Measurements from ENCODE around the gene NPFFR1. TPM values are rescaled to one million over a fixed set of nuclear protein-coding genes. Genes with fewer than 3 reads are reported as not detected.
A peak's percentile ranks its signal among the peaks of the same experiment; 100 is the strongest.

Gene NPFFR1
- total RNA-seq, 2 donors from 2014 or later, result 0.02 TPM; not detected in 1

DNA sequence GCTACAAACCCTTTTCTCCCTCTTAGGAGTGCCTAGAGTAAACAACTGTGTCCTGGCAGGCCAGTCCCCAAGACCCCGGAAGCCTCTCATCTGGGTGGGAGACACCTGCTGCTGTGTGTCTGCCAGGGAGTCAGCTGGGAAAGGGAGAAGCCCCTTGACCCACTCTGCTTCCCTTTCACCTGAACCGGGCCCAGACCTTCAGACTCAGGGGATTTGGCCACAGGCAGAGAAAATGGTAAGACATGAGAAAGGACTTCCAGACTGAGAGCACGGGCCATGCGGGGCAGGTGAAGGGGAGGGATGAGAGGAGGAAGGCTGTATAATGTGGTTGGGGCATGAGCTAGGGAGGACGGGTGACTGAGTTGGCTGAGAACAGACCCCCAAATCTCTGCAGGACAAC is 36.0 kb upstream of the NPFFR1 start:
- DNase-seq, result no peak
- Mint-ChIP-seq H3K4me1 (peaks cover 2% of the 10 kb centered on the region), H3K27ac (no peak overlapping the region), H3K36me3 (ENCODE audit: low read depth) (peaks cover 1% of the 10 kb centered on the region), H3K9me3 (no peaks in the 10 kb centered on the region), H3K27me3 (ENCODE audit: insufficient read depth) (no peaks in the 10 kb centered on the region), H3K4me3 (no peak overlapping the region)
- TF ChIP-seq, protein P1, sequence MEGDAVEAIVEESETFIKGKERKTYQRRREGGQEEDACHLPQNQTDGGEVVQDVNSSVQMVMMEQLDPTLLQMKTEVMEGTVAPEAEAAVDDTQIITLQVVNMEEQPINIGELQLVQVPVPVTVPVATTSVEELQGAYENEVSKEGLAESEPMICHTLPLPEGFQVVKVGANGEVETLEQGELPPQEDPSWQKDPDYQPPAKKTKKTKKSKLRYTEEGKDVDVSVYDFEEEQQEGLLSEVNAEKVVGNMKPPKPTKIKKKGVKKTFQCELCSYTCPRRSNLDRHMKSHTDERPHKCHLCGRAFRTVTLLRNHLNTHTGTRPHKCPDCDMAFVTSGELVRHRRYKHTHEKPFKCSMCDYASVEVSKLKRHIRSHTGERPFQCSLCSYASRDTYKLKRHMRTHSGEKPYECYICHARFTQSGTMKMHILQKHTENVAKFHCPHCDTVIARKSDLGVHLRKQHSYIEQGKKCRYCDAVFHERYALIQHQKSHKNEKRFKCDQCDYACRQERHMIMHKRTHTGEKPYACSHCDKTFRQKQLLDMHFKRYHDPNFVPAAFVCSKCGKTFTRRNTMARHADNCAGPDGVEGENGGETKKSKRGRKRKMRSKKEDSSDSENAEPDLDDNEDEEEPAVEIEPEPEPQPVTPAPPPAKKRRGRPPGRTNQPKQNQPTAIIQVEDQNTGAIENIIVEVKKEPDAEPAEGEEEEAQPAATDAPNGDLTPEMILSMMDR (conservative IDR thresholded peaks at IDR 0.05), result no peak
- H3K9me3 ChIP-seq (ENCODE audit: control insufficient read depth, low read length), result no peaks in the 10 kb centered on the region
- no peak overlapping the region for H3K4me3 ChIP-seq (ENCODE audit: low read length)
- no peaks in the 10 kb centered on the region for H3K36me3 ChIP-seq (ENCODE audit: control insufficient read depth, insufficient read depth, low read length)
- WGBS, 2 experiments (ENCODE audit: insufficient coverage in 1 of 2, insufficient read length in 1 of 2), result 94 to 100% methylated on average over 4 to 5 of the region's 5 CpGs
- no peak overlapping the region for H3K27ac ChIP-seq (ENCODE audit: low read depth, low read length)
- no peak overlapping the region for H3K9ac ChIP-seq (ENCODE audit: extremely low read depth, low read length, poor library complexity, severe bottlenecking)
- no peaks in the 10 kb centered on the region for H3K27me3 ChIP-seq (ENCODE audit: control insufficient read depth, insufficient read depth, low read length, poor library complexity, severe bottlenecking)
- H3K4me1 ChIP-seq (ENCODE audit: control insufficient read depth, insufficient read depth, low read length), result peaks cover 5% of the 10 kb centered on the region

DNA sequence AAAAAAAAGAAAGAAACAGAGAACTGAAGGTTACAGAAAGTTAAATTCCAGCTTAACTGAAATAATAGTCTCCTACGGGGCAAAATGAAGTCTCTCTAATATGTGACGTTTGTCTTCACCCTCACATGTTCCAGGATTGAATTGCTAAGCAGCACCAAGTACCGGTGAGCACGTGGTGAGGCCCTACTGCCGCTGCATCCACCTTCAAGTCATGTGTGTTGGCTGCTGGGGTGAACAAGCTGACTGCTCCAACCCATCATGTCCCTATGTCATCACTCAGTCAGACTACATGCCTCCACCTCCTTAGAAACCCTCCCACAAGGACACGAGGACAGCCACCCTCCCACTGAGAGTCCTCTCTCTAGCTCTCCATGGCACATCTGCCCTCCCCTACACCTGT is 35.4 kb upstream of the NPFFR1 start:
- Histone ChIP-seq H3K9me3 (ENCODE audit: control insufficient read depth, low read length) (no peaks in the 10 kb centered on the region), H3K27me3 (ENCODE audit: control insufficient read depth, insufficient read depth, low read length, poor library complexity, severe bottlenecking) (no peaks in the 10 kb centered on the region), H3K27ac (ENCODE audit: low read depth, low read length) (no peak overlapping the region), H3K4me1 (ENCODE audit: control insufficient read depth, insufficient read depth, low read length) (peaks cover 3% of the 10 kb centered on the region), H3K36me3 (ENCODE audit: control insufficient read depth, insufficient read depth, low read length) (no peaks in the 10 kb centered on the region), H3K4me3 (ENCODE audit: low read length) (no peak overlapping the region), H3K9ac (ENCODE audit: extremely low read depth, low read length, poor library complexity, severe bottlenecking) (no peak overlapping the region)
- H3K27ac Mint-ChIP-seq, result no peak overlapping the region
- H3K36me3 Mint-ChIP-seq (ENCODE audit: low read depth), result peaks cover 1% of the 10 kb centered on the region
- DNase-seq, result peak; percentile 32
- H3K9me3 Mint-ChIP-seq, result no peaks in the 10 kb centered on the region
- TF ChIP-seq, protein P1 (conservative IDR thresholded peaks at IDR 0.05), result no peak
- H3K27me3 Mint-ChIP-seq (ENCODE audit: insufficient read depth), result no peaks in the 10 kb centered on the region
- H3K4me3 Mint-ChIP-seq, result no peak overlapping the region
- 87 to 90% methylated on average over 5 to 6 of the region's 6 CpGs for WGBS, 2 experiments (ENCODE audit: insufficient coverage in 1 of 2, insufficient read length in 1 of 2)
- H3K4me1 Mint-ChIP-seq, result peaks cover 2% of the 10 kb centered on the region

DNA sequence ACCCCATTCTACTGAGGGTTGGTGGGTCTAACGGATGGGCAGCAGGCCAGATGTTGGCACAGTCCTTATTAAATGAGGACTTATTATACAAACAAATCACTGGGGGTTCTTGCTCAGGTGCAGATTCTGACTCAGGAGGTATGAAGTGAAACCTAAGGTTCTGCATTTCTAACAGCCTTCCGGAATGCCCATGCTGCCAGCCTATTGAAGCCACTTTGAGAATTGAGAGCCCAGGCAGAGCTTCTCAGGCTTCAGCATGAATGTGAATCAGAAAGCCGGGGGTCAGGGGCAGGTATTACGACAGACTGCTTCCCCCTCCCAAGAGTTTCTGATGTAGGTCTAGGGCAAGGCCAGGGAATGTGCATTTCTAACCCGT is 34.1 kb upstream of the NPFFR1 start:
- 90% methylated on average over 3 to 5 of the region's 5 CpGs for WGBS, 2 experiments (ENCODE audit: insufficient coverage in 1 of 2, insufficient read length in 1 of 2)
- Mint-ChIP-seq H3K27me3 (ENCODE audit: insufficient read depth) (no peaks in the 10 kb centered on the region), H3K4me1 (peaks cover 2% of the 10 kb centered on the region), H3K27ac (no peak overlapping the region), H3K36me3 (ENCODE audit: low read depth) (peaks cover 1% of the 10 kb centered on the region), H3K4me3 (no peak overlapping the region), H3K9me3 (no peaks in the 10 kb centered on the region)
- no peak for DNase-seq
- Histone ChIP-seq H3K4me3 (ENCODE audit: low read length) (no peak overlapping the region), H3K9me3 (ENCODE audit: control insufficient read depth, low read length) (no peaks in the 10 kb centered on the region), H3K36me3 (ENCODE audit: control insufficient read depth, insufficient read depth, low read length) (no peaks in the 10 kb centered on the region), H3K4me1 (ENCODE audit: control insufficient read depth, insufficient read depth, low read length) (peaks cover 3% of the 10 kb centered on the region), H3K27ac (ENCODE audit: low read depth, low read length) (no peak overlapping the region), H3K27me3 (ENCODE audit: control insufficient read depth, insufficient read depth, low read length, poor library complexity, severe bottlenecking) (no peaks in the 10 kb centered on the region), H3K9ac (ENCODE audit: extremely low read depth, low read length, poor library complexity, severe bottlenecking) (no peak overlapping the region)
- TF ChIP-seq, protein P1 (conservative IDR thresholded peaks at IDR 0.05), result no peak
